Kidney (tissue), 14 donors: ENCODE measurements around the gene BRINP2. TPM values are rescaled to one million over a fixed set of nuclear protein-coding genes. Genes with fewer than 3 reads are reported as not detected.

Experiments
- DNase-seq, 5 donors: peaks; one replicate each; pipeline ENCODE4 v3.0.0-alpha.2; 2013 to 2020
- FAIRE-seq: peaks from 2 replicates; lab custom pipeline; 2012; peaks lifted over from hg19 to GRCh38; lab: Jason Lieb, UNC
- H3K27ac ChIP-seq, 2 donors: one replicate each; pipeline ENCODE4 v1.7.0; 2013; ENCODE audit warnings: low read depth in 2 of 2, low read length in 2 of 2, inconsistent platforms in 1 of 2
- H3K27me3 ChIP-seq: one replicate; pipeline ENCODE4 v1.7.1; 2013; ENCODE audit warnings: low read length, inconsistent platforms; ENCODE audit not compliant: control insufficient read depth, insufficient read depth
- H3K36me3 ChIP-seq, 3 donors: one replicate each; pipeline versions ENCODE4 v1.7.0 to v1.7.1; 2013; ENCODE audit warnings: low read length in 3 of 3, control low read depth in 1 of 3, inconsistent platforms in 1 of 3; ENCODE audit not compliant: insufficient read depth in 3 of 3, control insufficient read depth in 2 of 3
- H3K4me1 ChIP-seq, 3 donors: one replicate each; pipeline versions ENCODE4 v1.7.0 to v1.7.1; 2013; ENCODE audit warnings: low read length in 3 of 3, inconsistent platforms in 1 of 3, low read depth in 1 of 3; ENCODE audit not compliant: control insufficient read depth in 2 of 3, insufficient read depth in 2 of 3
- H3K4me3 ChIP-seq, 3 donors: one replicate each; pipeline versions ENCODE4 v1.7.0 to v1.8.1; 2013; ENCODE audit warnings: low read length in 3 of 3, control low read depth in 1 of 3, inconsistent platforms in 1 of 3
- H3K9ac ChIP-seq, 3 donors: one replicate each; pipeline versions ENCODE4 v1.7.0 to v1.7.1; 2013; ENCODE audit warnings: low read length in 3 of 3, control low read depth in 1 of 3, inconsistent platforms in 1 of 3
- H3K9me3 ChIP-seq, 3 donors: one replicate each; pipeline versions ENCODE4 v1.7.0 to v1.7.1; 2013; ENCODE audit warnings: low read length in 3 of 3, control low read depth in 1 of 3, inconsistent platforms in 1 of 3; ENCODE audit not compliant: control insufficient read depth in 2 of 3, insufficient read depth in 1 of 3
- intact Hi-C: fragments of 100-400 bp; cut with DNase I; formaldehyde crosslinking; loops from one replicate; pipeline ENCODE4 v1.11.1; 2022
- polyA plus RNA-seq: library from polyadenylated mRNA; stranded (reverse); fragments of 350-450 nt; fragmentation: Illumina TruSeq; extraction: RNeasy Lipid Tissue Mini Kit (QIAGEN cat#74804); gene quantifications from one replicate; pipeline ENCODE4 v1.2.3, GENCODE V29; 2014; ENCODE audit warnings: low read depth, low replicate concordance; ENCODE audit not compliant: insufficient read depth
- total RNA-seq: library from RNA; stranded (reverse); fragmentation: NEBNext Ultra II Directional; extraction: Animal tissue kit (Norgen Biotek cat#: 25700); gene quantifications from one replicate; pipeline ENCODE4 v1.2.1, GENCODE V29; 2021
- TF ChIP-seq, protein P1 (sequence below): IDR thresholded peaks from 3 replicates; pipeline ENCODE4 v1.5.1; 2012; ENCODE audit warnings: mild to moderate bottlenecking, moderate library complexity, borderline replicate concordance; ENCODE audit not compliant: insufficient read depth; ENCODE audit errors: extremely low read depth
- donor health status: control.
- donor health status: control.
- donor health status: control.
- donor health status: control.
- donor health status: control.
- donor health status: DM: yes; HTN: yes; CAD: no.
- donor health status: Normal renal cell carcinoma (clear cell type).

Gene BRINP2
- total and polyA plus RNA-seq, 2 donors from 2014 or later: not detected

DNA sequence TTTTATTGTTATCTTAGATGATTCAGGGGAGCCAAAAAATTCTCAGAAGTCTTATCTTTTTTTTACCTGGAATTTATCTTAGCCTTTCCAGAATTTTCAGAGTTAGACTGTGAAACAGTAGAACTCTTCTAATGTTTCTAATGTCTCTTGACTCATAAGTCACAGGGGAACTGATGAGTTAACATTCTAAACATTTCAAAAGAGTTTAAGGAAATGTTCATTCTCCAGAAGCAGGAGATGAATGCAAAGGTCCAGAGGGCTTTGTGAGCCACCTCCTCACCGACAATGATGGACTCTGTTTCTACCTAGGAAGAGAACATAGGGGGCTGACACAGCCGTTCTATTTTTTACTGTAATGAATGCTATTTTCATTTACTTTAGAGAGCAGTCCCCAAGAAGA, 157.5 kb downstream of the BRINP2 start:
- FAIRE-seq (no peak), DNase-seq (no peak)
- H3K4me3 ChIP-seq: no peak overlapping the region
- H3K4me1 ChIP-seq: no peaks in the 10 kb centered on the region
- H3K27ac ChIP-seq: no peak overlapping the region
- intact Hi-C loops: no loop called here
- no peak overlapping the region for H3K9ac ChIP-seq
- H3K36me3 ChIP-seq: no peaks in the 10 kb centered on the region
- no peaks in the 10 kb centered on the region for H3K9me3 ChIP-seq
- H3K27me3 ChIP-seq: no peaks in the 10 kb centered on the region
- TF ChIP-seq, protein P1, sequence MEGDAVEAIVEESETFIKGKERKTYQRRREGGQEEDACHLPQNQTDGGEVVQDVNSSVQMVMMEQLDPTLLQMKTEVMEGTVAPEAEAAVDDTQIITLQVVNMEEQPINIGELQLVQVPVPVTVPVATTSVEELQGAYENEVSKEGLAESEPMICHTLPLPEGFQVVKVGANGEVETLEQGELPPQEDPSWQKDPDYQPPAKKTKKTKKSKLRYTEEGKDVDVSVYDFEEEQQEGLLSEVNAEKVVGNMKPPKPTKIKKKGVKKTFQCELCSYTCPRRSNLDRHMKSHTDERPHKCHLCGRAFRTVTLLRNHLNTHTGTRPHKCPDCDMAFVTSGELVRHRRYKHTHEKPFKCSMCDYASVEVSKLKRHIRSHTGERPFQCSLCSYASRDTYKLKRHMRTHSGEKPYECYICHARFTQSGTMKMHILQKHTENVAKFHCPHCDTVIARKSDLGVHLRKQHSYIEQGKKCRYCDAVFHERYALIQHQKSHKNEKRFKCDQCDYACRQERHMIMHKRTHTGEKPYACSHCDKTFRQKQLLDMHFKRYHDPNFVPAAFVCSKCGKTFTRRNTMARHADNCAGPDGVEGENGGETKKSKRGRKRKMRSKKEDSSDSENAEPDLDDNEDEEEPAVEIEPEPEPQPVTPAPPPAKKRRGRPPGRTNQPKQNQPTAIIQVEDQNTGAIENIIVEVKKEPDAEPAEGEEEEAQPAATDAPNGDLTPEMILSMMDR: no peak

DNA sequence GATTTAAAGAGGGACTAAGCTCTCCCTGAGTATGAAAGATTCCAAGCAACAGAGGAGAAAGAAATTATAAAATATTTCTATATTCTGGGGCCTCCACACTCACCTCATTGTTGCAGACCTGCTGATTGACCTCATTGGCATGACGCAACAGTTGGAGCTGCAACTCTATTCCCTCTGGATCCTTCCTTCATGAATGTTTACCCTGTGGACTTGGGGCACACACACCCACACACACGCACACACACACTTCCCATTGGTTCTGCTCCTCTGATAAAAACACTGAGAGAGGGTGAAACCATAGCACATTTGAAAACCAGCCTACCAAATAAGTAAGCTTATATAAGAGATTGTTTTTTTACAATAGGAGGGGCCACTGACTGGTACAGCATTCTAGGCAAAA, 159.1 kb downstream of the BRINP2 start:
- no peak for FAIRE-seq
- intact Hi-C loops: no loop called here

More for the DNA sequence above, 159.1 kb downstream of the BRINP2 start:
- Histone ChIP-seq H3K27me3 (no peaks in the 10 kb centered on the region), H3K4me1 (no peaks in the 10 kb centered on the region), H3K4me3 (no peak overlapping the region), H3K36me3 (no peaks in the 10 kb centered on the region), H3K9me3 (no peaks in the 10 kb centered on the region), H3K9ac (no peak overlapping the region), H3K27ac (no peak overlapping the region)
- TF ChIP-seq, protein P1: no peak
- DNase-seq: no peak

Other genes with a start within 250 kb of the BRINP2 start
- 0.25 TPM for gene ASTN1, start 6.2 kb upstream of the BRINP2 start, total RNA-seq
- gene ASTN1, start 6.2 kb upstream of the BRINP2 start, polyA plus RNA-seq: 0.19 TPM